Mesendoderm (in vitro differentiated cells): ENCODE data around the gene NCAPG2.
"Not testable (repeated sequence)": the region's sequence is repeated elsewhere in the genome, so short reads cannot be mapped to it uniquely, and the experiment has no call there.

Source experiments
- DNase-seq: peaks from one replicate; pipeline ENCODE4 v3.0.0; 2013
- H2AK5ac ChIP-seq: 2 replicates; pipeline ENCODE4 v1.6.1; 2013; ENCODE audit warnings: low read length, inconsistent platforms
- H2BK120ac ChIP-seq: 2 replicates; pipeline ENCODE4 v1.6.1; 2013; ENCODE audit warnings: low read depth, mild to moderate bottlenecking, low read length, moderate library complexity, mixed read lengths
- H2BK15ac ChIP-seq: replicated peaks from 2 replicates; pipeline ENCODE4 v1.6.1; 2013; ENCODE audit warnings: low read depth, mild to moderate bottlenecking, moderate library complexity
- H2BK5ac ChIP-seq: 2 replicates; pipeline ENCODE4 v1.6.1; 2013; ENCODE audit warnings: low read length, inconsistent platforms
- H3K18ac ChIP-seq: 2 replicates; pipeline ENCODE4 v1.6.1; 2013; ENCODE audit warnings: mild to moderate bottlenecking, low read length, mixed read lengths
- H3K23ac ChIP-seq: one replicate; pipeline ENCODE4 v1.6.1; 2013; ENCODE audit warnings: low read length
- H3K27ac ChIP-seq: 2 replicates; pipeline ENCODE4 v1.5.1; 2013; ENCODE audit warnings: low read depth, mild to moderate bottlenecking, inconsistent platforms, low read length, moderate library complexity
- H3K27me3 ChIP-seq: 2 replicates; pipeline ENCODE4 v1.6.1; 2013; ENCODE audit warnings: low read length, control low read depth, mild to moderate bottlenecking, inconsistent platforms; ENCODE audit not compliant: insufficient read depth, poor library complexity
- H3K36me3 ChIP-seq: 2 replicates; pipeline ENCODE4 v1.6.1; 2013; ENCODE audit warnings: low read length, inconsistent platforms; ENCODE audit not compliant: control insufficient read depth, insufficient read depth
- H3K4ac ChIP-seq: one replicate; pipeline ENCODE4 v1.6.1; 2013; ENCODE audit warnings: low read depth, mild to moderate bottlenecking, low read length, moderate library complexity
- H3K4me1 ChIP-seq: 2 replicates; pipeline ENCODE4 v1.6.1; 2013; ENCODE audit warnings: low read depth, low read length, inconsistent platforms; ENCODE audit not compliant: control insufficient read depth
- H3K4me2 ChIP-seq: 2 replicates; pipeline ENCODE4 v1.6.1; 2013; ENCODE audit warnings: low read length
- H3K4me3 ChIP-seq: 2 replicates; pipeline ENCODE4 v1.5.1; 2013; ENCODE audit warnings: mild to moderate bottlenecking, low read length
- H3K56ac ChIP-seq: one replicate; pipeline ENCODE4 v1.6.1; 2013; ENCODE audit warnings: low read length
- H3K79me1 ChIP-seq: 2 replicates; pipeline ENCODE4 v1.6.1; 2013; ENCODE audit warnings: low read length, inconsistent platforms
- H3K79me2 ChIP-seq: 2 replicates; pipeline ENCODE4 v1.6.1; 2013; ENCODE audit warnings: mild to moderate bottlenecking, low read length; ENCODE audit not compliant: control insufficient read depth, insufficient read depth
- H3K9ac ChIP-seq: 2 replicates; pipeline ENCODE4 v1.6.1; 2013; ENCODE audit warnings: low read length, inconsistent platforms
- H4K5ac ChIP-seq: one replicate; pipeline ENCODE4 v1.6.1; 2013; ENCODE audit warnings: low read length
- H4K8ac ChIP-seq: one replicate; pipeline ENCODE4 v1.6.1; 2013; ENCODE audit warnings: low read depth, mild to moderate bottlenecking, control low read depth, low read length, moderate library complexity
- WGBS: extraction: QIAGEN DNeasy Blood & Tissue Kit; methylation state at CpG from one replicate; pipeline ENCODE4 v1.1.7; 2013; ENCODE audit warnings: low lambda C conversion rate, missing lambda C conversion rate; ENCODE audit not compliant: insufficient coverage; ENCODE audit errors: extremely low coverage; 5-methylcytosine and 5-hydroxymethylcytosine counted together

The NCAPG2 gene

GRCh38 chr7:158631574-158632195, 72.9 kb downstream of the NCAPG2 start:
- Histone ChIP-seq H3K79me1 (no peaks in the 10 kb centered on the region), H3K4me2 (no peak overlapping the region), H2BK15ac (no peak overlapping the region), H3K4ac (no peak overlapping the region), H3K27ac (no peak overlapping the region), H3K18ac (no peak overlapping the region), H2AK5ac (no peak overlapping the region), H3K36me3 (peaks cover 4% of the 10 kb centered on the region), H3K4me3 (no peak overlapping the region), H3K79me2 (no peaks in the 10 kb centered on the region), H3K9ac (no peak overlapping the region), H3K4me1 (no peaks in the 10 kb centered on the region), H3K56ac (no peak overlapping the region), H4K8ac (no peak overlapping the region), H3K27me3 (no peaks in the 10 kb centered on the region), H3K23ac (no peak overlapping the region), H2BK5ac (no peak overlapping the region), H2BK120ac (no peak overlapping the region), H4K5ac (no peak overlapping the region)
- no CpG with 5 or more reads among the region's 3 CpGs for WGBS
- DNase-seq = no peak

GRCh38 chr7:158626289-158626688, 78.3 kb downstream of the NCAPG2 start:
- not testable (repeated sequence) for H3K4me2 ChIP-seq, H3K18ac ChIP-seq, H3K4me3 ChIP-seq, H3K4me1 ChIP-seq, H4K5ac ChIP-seq, H3K79me2 ChIP-seq, H3K27me3 ChIP-seq, H3K23ac ChIP-seq, H4K8ac ChIP-seq, H2BK120ac ChIP-seq, H3K56ac ChIP-seq, DNase-seq, H2BK15ac ChIP-seq, H3K27ac ChIP-seq, H3K9ac ChIP-seq, H2BK5ac ChIP-seq, H3K36me3 ChIP-seq, H2AK5ac ChIP-seq, H3K4ac ChIP-seq, H3K79me1 ChIP-seq
- WGBS = no CpG with 5 or more reads among the region's 8 CpGs

DNA sequence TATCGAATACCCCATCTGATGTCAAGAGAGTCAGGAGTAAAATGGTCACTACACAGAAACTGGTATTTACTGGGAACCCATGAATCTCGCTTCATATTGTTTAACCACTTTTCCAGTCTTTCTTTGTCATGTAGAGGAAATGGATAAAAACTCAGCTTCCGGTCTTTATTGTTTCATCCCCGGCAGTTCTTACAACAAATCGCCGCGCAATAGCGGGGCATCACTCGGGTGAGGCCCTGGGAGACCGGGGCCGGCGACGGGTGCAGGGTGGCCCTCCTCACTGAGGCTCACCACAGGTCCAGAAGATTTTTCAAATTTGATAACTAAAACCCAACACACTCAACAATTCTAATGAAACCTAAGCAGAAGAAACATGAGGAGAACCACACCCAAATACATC, 81.4 kb downstream of the NCAPG2 start:
- Histone ChIP-seq H3K4ac (no peak overlapping the region), H3K27me3 (no peaks in the 10 kb centered on the region), H2BK5ac (no peak overlapping the region), H3K36me3 (peaks cover 2% of the 10 kb centered on the region), H3K18ac (no peak overlapping the region), H3K4me1 (no peaks in the 10 kb centered on the region), H3K27ac (no peak overlapping the region), H3K79me2 (no peaks in the 10 kb centered on the region), H4K5ac (no peak overlapping the region), H3K56ac (no peak overlapping the region), H3K79me1 (no peaks in the 10 kb centered on the region), H3K23ac (no peak overlapping the region), H4K8ac (no peak overlapping the region), H2AK5ac (no peak overlapping the region), H3K4me3 (no peak overlapping the region), H2BK15ac (no peak overlapping the region), H2BK120ac (no peak overlapping the region), H3K4me2 (no peak overlapping the region), H3K9ac (no peak overlapping the region)
- WGBS = no CpG with 5 or more reads among the region's 13 CpGs
- no peak for DNase-seq

DNA sequence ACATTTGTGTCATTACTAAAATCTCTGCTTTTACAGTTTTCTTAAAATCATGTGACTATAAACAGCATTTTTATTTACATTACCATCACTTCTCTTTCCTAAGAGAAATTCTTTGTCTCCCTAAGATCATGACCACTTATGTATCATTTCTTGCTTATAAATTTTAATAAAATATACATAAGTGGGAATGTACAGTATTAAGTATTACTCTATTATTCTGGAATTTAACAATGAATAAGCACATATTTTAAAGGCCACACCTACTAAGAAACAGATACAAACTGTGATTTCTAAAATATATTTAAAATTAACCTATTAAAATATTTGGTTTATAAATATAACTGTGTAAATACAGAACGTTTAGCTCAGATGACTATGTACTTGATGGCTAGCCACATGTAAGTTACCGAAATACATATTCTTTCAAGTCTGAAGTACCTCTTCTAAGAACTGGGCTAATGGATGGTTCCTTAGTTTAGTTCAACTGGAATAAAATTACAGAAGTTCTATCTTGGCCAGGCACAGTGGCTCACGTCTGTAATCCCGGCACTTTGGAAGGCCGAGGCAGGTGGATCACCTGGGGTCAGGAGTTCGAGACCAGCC, 83.7 kb downstream of the NCAPG2 start:
- Histone ChIP-seq H3K36me3 (no peaks in the 10 kb centered on the region), H3K4ac (no peak overlapping the region), H3K4me3 (no peak overlapping the region), H3K79me2 (no peaks in the 10 kb centered on the region), H3K4me2 (no peak overlapping the region), H2BK120ac (no peak overlapping the region), H2BK15ac (no peak overlapping the region), H3K9ac (no peak overlapping the region), H2AK5ac (no peak overlapping the region), H3K56ac (no peak overlapping the region), H3K18ac (no peak overlapping the region), H3K27ac (no peak overlapping the region), H4K8ac (no peak overlapping the region), H4K5ac (no peak overlapping the region), H3K23ac (no peak overlapping the region), H2BK5ac (no peak overlapping the region), H3K4me1 (no peaks in the 10 kb centered on the region), H3K27me3 (no peaks in the 10 kb centered on the region), H3K79me1 (no peaks in the 10 kb centered on the region)
- no peak for DNase-seq
- no CpG with 5 or more reads among the region's 6 CpGs for WGBS

DNA sequence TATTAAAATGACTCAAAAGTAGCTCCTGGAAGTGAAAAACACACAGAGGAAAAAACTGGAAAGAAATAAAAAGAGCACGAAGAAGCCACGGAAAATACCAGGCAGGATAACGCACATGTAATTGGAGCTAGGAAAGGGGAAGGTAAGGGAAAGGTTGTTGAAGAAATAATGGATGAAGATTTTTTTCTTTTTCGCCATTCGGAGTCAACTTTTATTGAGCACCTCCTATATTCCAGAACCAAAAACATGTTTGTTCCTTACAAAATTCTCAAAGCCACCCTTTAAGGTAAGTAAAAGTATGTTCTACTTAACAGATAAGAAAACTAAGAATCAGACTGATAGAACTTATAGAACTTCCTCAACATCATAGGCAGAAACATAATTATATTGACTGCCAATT, 84.2 kb downstream of the NCAPG2 start:
- Histone ChIP-seq H3K23ac (no peak overlapping the region), H4K5ac (no peak overlapping the region), H3K79me1 (no peaks in the 10 kb centered on the region), H2AK5ac (no peak overlapping the region), H3K4ac (no peak overlapping the region), H3K18ac (no peak overlapping the region), H3K56ac (no peak overlapping the region), H3K27ac (no peak overlapping the region), H3K36me3 (no peaks in the 10 kb centered on the region), H3K4me1 (no peaks in the 10 kb centered on the region), H4K8ac (no peak overlapping the region), H2BK15ac (no peak overlapping the region), H3K9ac (no peak overlapping the region), H3K79me2 (no peaks in the 10 kb centered on the region), H2BK5ac (no peak overlapping the region), H3K27me3 (no peaks in the 10 kb centered on the region), H3K4me3 (no peak overlapping the region), H2BK120ac (no peak overlapping the region), H3K4me2 (no peak overlapping the region)
- WGBS = no CpG with 5 or more reads among the region's 5 CpGs
- DNase-seq = no peak

- Histone ChIP-seq H2BK120ac (no peak overlapping the region), H3K36me3 (no peaks in the 10 kb centered on the region)
- no peak for DNase-seq
These were observed 85.9 kb downstream of the NCAPG2 start for GRCh38 chr7:158618745-158619140.

More at GRCh38 chr7:158618745-158619140, 85.9 kb downstream of the NCAPG2 start:
- Histone ChIP-seq H4K8ac (no peak overlapping the region), H2BK15ac (no peak overlapping the region), H3K79me2 (no peaks in the 10 kb centered on the region), H3K79me1 (no peaks in the 10 kb centered on the region), H3K4ac (no peak overlapping the region), H3K27ac (no peak overlapping the region), H3K9ac (no peak overlapping the region), H3K4me1 (no peaks in the 10 kb centered on the region), H3K4me3 (no peak overlapping the region), H3K56ac (no peak overlapping the region), H3K4me2 (no peak overlapping the region), H4K5ac (no peak overlapping the region), H3K23ac (no peak overlapping the region), H3K18ac (no peak overlapping the region), H2BK5ac (no peak overlapping the region), H2AK5ac (no peak overlapping the region), H3K27me3 (no peaks in the 10 kb centered on the region)
- no CpG with 5 or more reads among the region's 4 CpGs for WGBS
